H9 (cell line): ENCODE results near the gene RALGDS. TPM values are rescaled to one million over a fixed set of nuclear protein-coding genes. Genes with fewer than 3 reads are reported as not detected.

ENCODE experiments used
- DNase-seq: peaks from one replicate; pipeline ENCODE4 v3.0.0-alpha.2; 2017
- H2AFZ ChIP-seq: one replicate; pipeline ENCODE4 v1.6.1; 2013; ENCODE audit warnings: mild to moderate bottlenecking, low read length, control low read depth, moderate library complexity
- H2AK5ac ChIP-seq: 2 replicates; pipeline ENCODE4 v1.6.1; 2013; ENCODE audit warnings: low read length, control low read depth, mixed read lengths; ENCODE audit not compliant: insufficient read length
- H2BK120ac ChIP-seq: one replicate; pipeline ENCODE4 v1.6.1; 2013; ENCODE audit warnings: low read depth, mild to moderate bottlenecking, low read length, control low read depth, inconsistent platforms; ENCODE audit not compliant: poor library complexity, severe bottlenecking
- H2BK12ac ChIP-seq: 2 replicates; pipeline ENCODE4 v1.6.1; 2013; ENCODE audit warnings: low read length, control low read depth, mixed read lengths, low read depth; ENCODE audit not compliant: insufficient read length
- H2BK15ac ChIP-seq: 2 replicates; pipeline ENCODE4 v1.6.1; 2013; ENCODE audit warnings: low read depth, low read length, control low read depth
- H2BK20ac ChIP-seq: one replicate; pipeline ENCODE4 v1.6.1; 2013; ENCODE audit warnings: low read depth, mild to moderate bottlenecking, low read length, control low read depth, inconsistent platforms; ENCODE audit not compliant: poor library complexity, severe bottlenecking
- H2BK5ac ChIP-seq: 2 replicates; pipeline ENCODE4 v1.6.1; 2013; ENCODE audit warnings: low read length, control low read depth, mixed read lengths; ENCODE audit not compliant: insufficient read length
- H3K14ac ChIP-seq: 2 replicates; pipeline ENCODE4 v1.6.1; 2013; ENCODE audit warnings: low read length, control low read depth; ENCODE audit not compliant: insufficient read depth
- H3K18ac ChIP-seq: 2 replicates; pipeline ENCODE4 v1.6.1; 2013; ENCODE audit warnings: low read depth, mild to moderate bottlenecking, mixed read lengths, low read length, control low read depth; ENCODE audit not compliant: insufficient read length
- H3K23ac ChIP-seq: 2 replicates; pipeline ENCODE4 v1.6.1; 2013; ENCODE audit warnings: low read length, control low read depth, mixed read lengths, low read depth; ENCODE audit not compliant: insufficient read length
- H3K23me2 ChIP-seq: 2 replicates; pipeline ENCODE4 v1.6.1; 2013; ENCODE audit warnings: low read depth, mild to moderate bottlenecking, mixed read lengths, low read length, control low read depth; ENCODE audit not compliant: insufficient read length, poor library complexity, severe bottlenecking
- H3K27ac ChIP-seq: 2 replicates; pipeline ENCODE4 v1.5.1; 2013; ENCODE audit warnings: low read length, control low read depth, mixed read lengths, low read depth; ENCODE audit not compliant: insufficient read length
- H3K27me3 ChIP-seq: 2 replicates; pipeline ENCODE4 v1.6.1; 2013; ENCODE audit warnings: low read length, control low read depth, inconsistent platforms; ENCODE audit not compliant: insufficient read depth
- H3K4ac ChIP-seq: 2 replicates; pipeline ENCODE4 v1.6.1; 2013; ENCODE audit warnings: low read depth, mild to moderate bottlenecking, control low read depth, inconsistent platforms, low read length, moderate library complexity
- H3K4me1 ChIP-seq: 2 replicates; pipeline ENCODE4 v1.6.1; 2013; ENCODE audit warnings: low read length, control low read depth, inconsistent platforms; ENCODE audit not compliant: insufficient read depth
- H3K4me2 ChIP-seq: 2 replicates; pipeline ENCODE4 v1.6.1; 2013; ENCODE audit warnings: low read length, control low read depth, mixed read lengths; ENCODE audit not compliant: insufficient read length, insufficient read depth
- H3K56ac ChIP-seq: 2 replicates; pipeline ENCODE4 v1.6.1; 2013; ENCODE audit warnings: low read depth, mild to moderate bottlenecking, mixed read lengths, low read length, control low read depth; ENCODE audit not compliant: insufficient read length
- H3K79me1 ChIP-seq: 2 replicates; pipeline ENCODE4 v1.6.1; 2013; ENCODE audit warnings: low read depth, mild to moderate bottlenecking, moderate library complexity, low read length, control low read depth, inconsistent platforms; ENCODE audit not compliant: insufficient read depth, poor library complexity, severe bottlenecking
- H3K79me2 ChIP-seq: 2 replicates; pipeline ENCODE4 v1.6.1; 2013; ENCODE audit warnings: low read length, control low read depth, inconsistent platforms; ENCODE audit not compliant: insufficient read depth
- H3K9ac ChIP-seq: 2 replicates; pipeline ENCODE4 v1.6.1; 2013; ENCODE audit warnings: low read length, control low read depth, mixed read lengths; ENCODE audit not compliant: insufficient read length; ENCODE audit errors: extremely low read depth
- H3K9me3 ChIP-seq: one replicate; pipeline ENCODE4 v1.6.1; 2013; ENCODE audit warnings: low read depth, low read length, inconsistent platforms; ENCODE audit not compliant: control insufficient read depth
- H3T11ph ChIP-seq: one replicate; pipeline ENCODE4 v1.6.1; 2013; ENCODE audit warnings: mild to moderate bottlenecking, low read length, control low read depth, inconsistent platforms
- H4K20me1 ChIP-seq: one replicate; pipeline ENCODE4 v1.6.1; 2013; ENCODE audit not compliant: control insufficient read depth, insufficient read length, insufficient read depth
- H4K5ac ChIP-seq: 2 replicates; pipeline ENCODE4 v1.6.1; 2013; ENCODE audit warnings: low read depth, mild to moderate bottlenecking, mixed read lengths, low read length, control low read depth; ENCODE audit not compliant: insufficient read length
- H4K8ac ChIP-seq: replicated peaks from 2 replicates; pipeline ENCODE4 v1.6.1; 2013; ENCODE audit warnings: low read length, control low read depth, mixed read lengths, low read depth; ENCODE audit not compliant: insufficient read length
- H4K91ac ChIP-seq: 2 replicates; pipeline ENCODE4 v1.6.1; 2013; ENCODE audit warnings: low read depth, mild to moderate bottlenecking, moderate library complexity, mixed read lengths, low read length, control low read depth; ENCODE audit not compliant: insufficient read length
- H3K27ac Mint-ChIP-seq, 3 experiments: 2 replicates in 2 of 3; 3 replicates in 1 of 3; pipeline ENCODE4 v1.8.0; 2020 to 2021; ENCODE audit warnings: mixed read lengths in 3 of 3, mild to moderate bottlenecking in 1 of 3, moderate library complexity in 1 of 3
- H3K27me3 Mint-ChIP-seq: 2 replicates; pipeline ENCODE4 v1.8.0; 2021; ENCODE audit warnings: low read depth, mild to moderate bottlenecking, moderate library complexity, mixed read lengths
- H3K36me3 Mint-ChIP-seq, 3 experiments: 2 replicates in 2 of 3; 3 replicates in 1 of 3; pipeline ENCODE4 v1.8.0; 2020 to 2021; ENCODE audit warnings: low read depth in 3 of 3, mixed read lengths in 3 of 3; ENCODE audit not compliant: insufficient read depth in 1 of 3
- H3K4me1 Mint-ChIP-seq, 2 experiments: 2 replicates each; pipeline ENCODE4 v1.8.0; 2020; ENCODE audit warnings: mixed read lengths in 2 of 2
- H3K4me3 Mint-ChIP-seq, 2 experiments: 2 replicates in 1 of 2; 3 replicates in 1 of 2; pipeline ENCODE4 v1.8.0; 2020 to 2021; ENCODE audit warnings: mild to moderate bottlenecking in 2 of 2, mixed read lengths in 2 of 2, moderate library complexity in 1 of 2
- H3K9me3 Mint-ChIP-seq, 2 experiments: 2 replicates in 1 of 2; 3 replicates in 1 of 2; pipeline ENCODE4 v1.8.0; 2020; ENCODE audit warnings: mild to moderate bottlenecking in 2 of 2, mixed read lengths in 2 of 2, moderate library complexity in 1 of 2
- WGBS: extraction: QIAGEN DNeasy Blood & Tissue Kit; methylation state at CpG from one replicate; pipeline ENCODE4 v1.1.7; 2013; ENCODE audit warnings: missing lambda C conversion rate, low lambda C conversion rate, mixed read lengths; ENCODE audit not compliant: insufficient read length; ENCODE audit errors: extremely low coverage; 5-methylcytosine and 5-hydroxymethylcytosine counted together
- total RNA-seq: library from RNA; stranded (reverse); gene quantifications from 2 replicates; pipeline ENCODE4 v1.2.1, GENCODE V29; 2021
- TF ChIP-seq, protein P1 (sequence below): fragments of 200-600 bp; sonication (generic); conservative IDR thresholded peaks from 3 replicates; pipeline ENCODE4 v1.8.0; 2021; ENCODE audit warnings: antibody characterized with exemption, mild to moderate bottlenecking

Gene RALGDS
- total RNA-seq, 1 experiment from 2014 or later, result 21.3 TPM

DNA sequence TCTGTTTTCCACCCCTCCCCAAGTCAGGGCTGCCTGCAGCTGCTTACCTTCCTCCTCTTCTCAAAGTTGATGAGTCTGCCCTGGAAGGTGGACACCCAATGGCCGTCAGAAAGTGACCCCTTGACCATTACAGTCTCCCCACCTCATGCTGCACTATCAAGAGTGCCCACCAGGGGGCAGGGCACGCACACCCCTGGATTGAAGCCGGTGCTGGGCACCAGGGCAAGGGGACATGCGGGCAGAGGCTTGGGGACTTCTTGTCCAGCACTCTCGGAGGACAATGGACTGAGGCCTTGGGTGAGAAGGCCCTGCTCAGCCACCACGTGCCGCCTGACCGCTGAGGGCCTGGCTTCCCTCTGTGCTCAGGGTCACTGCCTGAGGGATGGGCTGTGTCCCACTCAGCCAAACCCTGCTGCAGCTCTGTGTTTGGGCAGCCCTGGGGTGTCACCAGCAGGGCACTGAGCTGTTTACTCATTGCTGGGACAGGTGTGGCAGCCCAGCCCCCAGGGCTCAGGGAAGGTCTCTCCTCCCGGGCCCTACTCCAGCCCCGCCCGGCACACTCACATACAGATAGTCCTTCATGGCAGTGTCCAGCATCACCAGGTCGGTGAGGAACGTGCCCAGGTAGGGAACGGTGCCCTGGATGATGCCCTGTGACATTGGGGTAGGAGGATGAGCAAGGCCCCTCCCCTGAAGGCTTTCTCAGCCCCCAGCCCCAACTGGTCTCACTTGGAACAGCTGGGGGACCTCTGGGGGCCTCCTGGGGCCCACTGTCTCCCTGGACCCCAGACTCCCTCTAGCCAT, 17.7 kb downstream of the RALGDS start:
- Histone ChIP-seq H3T11ph (no peak overlapping the region), H3K4ac (no peak overlapping the region), H2BK5ac (no peak overlapping the region), H2AFZ (no peak overlapping the region), H3K18ac (no peak overlapping the region), H3K27ac (no peak overlapping the region), H4K20me1 (no peaks in the 10 kb centered on the region), H3K9me3 (no peaks in the 10 kb centered on the region), H3K79me1 (no peaks in the 10 kb centered on the region), H3K9ac (no peak overlapping the region), H3K56ac (no peak overlapping the region), H2BK20ac (no peak overlapping the region), H2BK15ac (no peak overlapping the region), H3K23me2 (no peaks in the 10 kb centered on the region), H3K79me2 (no peaks in the 10 kb centered on the region), H4K8ac (no peak overlapping the region), H3K4me2 (no peak overlapping the region), H2BK120ac (no peak overlapping the region), H3K4me1 (no peaks in the 10 kb centered on the region), H3K23ac (no peak overlapping the region), H4K5ac (no peak overlapping the region), H3K27me3 (no peaks in the 10 kb centered on the region), H4K91ac (no peak overlapping the region), H2AK5ac (no peak overlapping the region), H2BK12ac (no peak overlapping the region), H3K14ac (no peak overlapping the region)
- DNase-seq, result peak; percentile 59
- Mint-ChIP-seq H3K27ac (peak overlapping the region in 1 of 3 experiments; percentile 49; a peak in 1 of 7 replicates), H3K9me3 (no peaks in the 10 kb centered on the region), H3K4me1 (peaks cover 2 to 9% of the 10 kb centered on the region in 2 experiments; a peak in 2 of 4 replicates), H3K27me3 (no peaks in the 10 kb centered on the region), H3K4me3 (0 out of 5 replicates have a peak overlapping the region, but pooled peaks of 1 of the 2 experiments have one; percentile 17), H3K36me3 (peaks cover 35 to 64% (median 55%) of the 10 kb centered on the region in 3 experiments; a peak in 6 of 7 replicates)
- TF ChIP-seq, protein P1, sequence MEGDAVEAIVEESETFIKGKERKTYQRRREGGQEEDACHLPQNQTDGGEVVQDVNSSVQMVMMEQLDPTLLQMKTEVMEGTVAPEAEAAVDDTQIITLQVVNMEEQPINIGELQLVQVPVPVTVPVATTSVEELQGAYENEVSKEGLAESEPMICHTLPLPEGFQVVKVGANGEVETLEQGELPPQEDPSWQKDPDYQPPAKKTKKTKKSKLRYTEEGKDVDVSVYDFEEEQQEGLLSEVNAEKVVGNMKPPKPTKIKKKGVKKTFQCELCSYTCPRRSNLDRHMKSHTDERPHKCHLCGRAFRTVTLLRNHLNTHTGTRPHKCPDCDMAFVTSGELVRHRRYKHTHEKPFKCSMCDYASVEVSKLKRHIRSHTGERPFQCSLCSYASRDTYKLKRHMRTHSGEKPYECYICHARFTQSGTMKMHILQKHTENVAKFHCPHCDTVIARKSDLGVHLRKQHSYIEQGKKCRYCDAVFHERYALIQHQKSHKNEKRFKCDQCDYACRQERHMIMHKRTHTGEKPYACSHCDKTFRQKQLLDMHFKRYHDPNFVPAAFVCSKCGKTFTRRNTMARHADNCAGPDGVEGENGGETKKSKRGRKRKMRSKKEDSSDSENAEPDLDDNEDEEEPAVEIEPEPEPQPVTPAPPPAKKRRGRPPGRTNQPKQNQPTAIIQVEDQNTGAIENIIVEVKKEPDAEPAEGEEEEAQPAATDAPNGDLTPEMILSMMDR, result peak; percentile 88
- WGBS, result no CpG with 5 or more reads among the region's 14 CpGs
